Neuronal stem cell (in vitro differentiated cells): Measurements from ENCODE around the gene RSL24D1.
A peak's percentile ranks its signal among the peaks of the same experiment; 100 is the strongest.

Experiments used
- DNase-seq: peaks from one replicate; pipeline ENCODE4 v3.0.0-alpha.2; 2013; ENCODE audit warnings: low spot score
- H2AFZ ChIP-seq: one replicate; pipeline ENCODE4 v1.6.1; 2013; ENCODE audit warnings: mild to moderate bottlenecking, low read length, inconsistent platforms
- H2AK5ac ChIP-seq: 2 replicates; pipeline ENCODE4 v1.6.1; 2013; ENCODE audit warnings: low read depth, mild to moderate bottlenecking, inconsistent platforms, low read length, moderate library complexity, mixed read lengths
- H2BK120ac ChIP-seq: 2 replicates; pipeline ENCODE4 v1.6.1; 2013; ENCODE audit warnings: low read depth, mild to moderate bottlenecking, inconsistent platforms, low read length, moderate library complexity, mixed read lengths
- H2BK12ac ChIP-seq: one replicate; pipeline ENCODE4 v1.6.1; 2013; ENCODE audit warnings: low read length, inconsistent platforms
- H2BK15ac ChIP-seq: 2 replicates; pipeline ENCODE4 v1.6.1; 2013; ENCODE audit warnings: mild to moderate bottlenecking, low read length, inconsistent platforms, mixed read lengths
- H2BK5ac ChIP-seq: one replicate; pipeline ENCODE4 v1.6.1; 2013; ENCODE audit warnings: inconsistent platforms, mild to moderate bottlenecking, low read length, moderate library complexity
- H3K14ac ChIP-seq: one replicate; pipeline ENCODE4 v1.6.1; 2013; ENCODE audit warnings: low read length, inconsistent platforms
- H3K18ac ChIP-seq: 2 replicates; pipeline ENCODE4 v1.6.1; 2013; ENCODE audit warnings: low read length, inconsistent platforms
- H3K23ac ChIP-seq: 2 replicates; pipeline ENCODE4 v1.6.1; 2013; ENCODE audit warnings: low read depth, mild to moderate bottlenecking, mixed read lengths, low read length, inconsistent platforms; ENCODE audit not compliant: poor library complexity
- H3K27ac ChIP-seq: replicated peaks from 3 replicates; pipeline ENCODE4 v1.5.1; 2013; ENCODE audit warnings: low read length, inconsistent platforms
- H3K27me3 ChIP-seq, 3 experiments: 2 replicates each; pipeline ENCODE4 v1.6.1; 2013; ENCODE audit warnings: low read length in 3 of 3, mild to moderate bottlenecking in 2 of 3, inconsistent platforms in 1 of 3, low read depth in 1 of 3, mixed read lengths in 1 of 3, moderate library complexity in 1 of 3; ENCODE audit not compliant: control insufficient read depth in 3 of 3, insufficient read depth in 3 of 3
- H3K36me3 ChIP-seq, 2 donors: replicated peaks in 1 of 2; 2 replicates each; pipeline ENCODE4 v1.6.1; 2013; ENCODE audit warnings: low read length in 2 of 2; ENCODE audit not compliant: control insufficient read depth in 2 of 2, insufficient read depth in 2 of 2
- H3K4ac ChIP-seq: 2 replicates; pipeline ENCODE4 v1.6.1; 2013; ENCODE audit warnings: inconsistent platforms, mild to moderate bottlenecking, low read length, moderate library complexity
- H3K4me1 ChIP-seq, 2 donors: 1 replicate in 1 of 2; 2 replicates in 1 of 2; pipeline ENCODE4 v1.6.1; 2013; ENCODE audit warnings: low read length in 2 of 2, low read depth in 1 of 2; ENCODE audit not compliant: control insufficient read depth in 2 of 2, insufficient read depth in 1 of 2
- H3K4me2 ChIP-seq: one replicate; pipeline ENCODE4 v1.6.1; 2013; ENCODE audit warnings: mild to moderate bottlenecking, low read length, inconsistent platforms; ENCODE audit not compliant: insufficient read depth, poor library complexity, severe bottlenecking
- H3K4me3 ChIP-seq, 2 donors: 2 replicates each; pipeline ENCODE4 v1.5.1; 2013; ENCODE audit warnings: low read length in 2 of 2, mild to moderate bottlenecking in 2 of 2, inconsistent platforms in 1 of 2, moderate library complexity in 1 of 2
- H3K79me1 ChIP-seq: one replicate; pipeline ENCODE4 v1.6.1; 2013; ENCODE audit warnings: low read depth, mild to moderate bottlenecking, inconsistent platforms, low read length, moderate library complexity
- H3K9ac ChIP-seq: one replicate; pipeline ENCODE4 v1.6.1; 2013; ENCODE audit warnings: mild to moderate bottlenecking, low read depth, low read length, inconsistent platforms; ENCODE audit not compliant: poor library complexity
- H3K9me3 ChIP-seq, 2 donors: replicated peaks in 1 of 2; 2 replicates each; pipeline versions ENCODE3 to v1.6.1; 2013; ENCODE audit warnings: low read length in 2 of 2, mild to moderate bottlenecking in 2 of 2, inconsistent platforms in 1 of 2, low read depth in 1 of 2, mixed read lengths in 1 of 2, moderate library complexity in 1 of 2; ENCODE audit not compliant: control insufficient read depth in 2 of 2, insufficient read depth in 1 of 2
- H4K8ac ChIP-seq: one replicate; pipeline ENCODE4 v1.6.1; 2013; ENCODE audit warnings: low read depth, mild to moderate bottlenecking, inconsistent platforms, low read length, moderate library complexity
- H4K91ac ChIP-seq: one replicate; pipeline ENCODE4 v1.6.1; 2013; ENCODE audit warnings: low read length, low read depth, mild to moderate bottlenecking, inconsistent platforms; ENCODE audit not compliant: poor library complexity
- WGBS, 2 donors: extraction: QIAGEN DNeasy Blood & Tissue Kit; methylation state at CpG; one replicate each; pipeline ENCODE4 v1.1.7; 2013; ENCODE audit warnings: missing lambda C conversion rate in 2 of 2, mixed read lengths in 1 of 2; ENCODE audit not compliant: insufficient read length in 2 of 2, insufficient replicate concordance in 1 of 2; ENCODE audit errors: extremely low coverage in 2 of 2; 5-methylcytosine and 5-hydroxymethylcytosine counted together

Gene RSL24D1

GRCh38 chr15:55197362-55197705 lies 593 bp upstream of the RSL24D1 start:
- peak overlapping the region; percentile 75 for H3K27ac ChIP-seq
- WGBS, 2 donors, result no CpG with 5 or more reads among the region's 10 CpGs

GRCh38 chr15:55195996-55196395 lies 745 bp downstream of the RSL24D1 start:
- no peaks in the 10 kb centered on the region for H3K27me3 ChIP-seq
- H3K18ac ChIP-seq, result no peak overlapping the region
- H2BK15ac ChIP-seq, result no peak overlapping the region
- H3K4ac ChIP-seq, result no peak overlapping the region
- no peak overlapping the region for H2AK5ac ChIP-seq
- no peak for DNase-seq
- no CpG with 5 or more reads among the region's 9 CpGs for WGBS, 2 donors
- H4K8ac ChIP-seq, result no peak overlapping the region
- H2BK5ac ChIP-seq, result no peak overlapping the region
- H3K79me1 ChIP-seq, result no peaks in the 10 kb centered on the region
- no peak overlapping the region for H2BK12ac ChIP-seq
- H3K23ac ChIP-seq, result no peak overlapping the region
- H3K14ac ChIP-seq, result no peak overlapping the region
- H3K4me2 ChIP-seq, result peak overlapping the region; percentile 55
- no peak overlapping the region for H3K9ac ChIP-seq
- peak overlapping the region; percentile 81 for H2AFZ ChIP-seq
- no peak overlapping the region for H4K91ac ChIP-seq
- H3K27ac ChIP-seq, result no peak overlapping the region
- H3K36me3 ChIP-seq, result peaks cover 4 to 43% of the 10 kb centered on the region in 2 donors
- peak overlapping the region; percentile 68 to 94 for H3K4me3 ChIP-seq
- H3K9me3 ChIP-seq, result peaks cover 0 to 8% of the 10 kb centered on the region in 2 donors
- H2BK120ac ChIP-seq, result no peak overlapping the region
- H3K4me1 ChIP-seq, result peaks cover 0 to 7% of the 10 kb centered on the region in 2 donors

More at GRCh38 chr15:55197362-55197705, 593 bp upstream of the RSL24D1 start:
- Histone ChIP-seq H3K4me1 (peaks cover 0 to 7% of the 10 kb centered on the region in 2 donors), H3K9ac (no peak overlapping the region), H2AFZ (peak overlapping the region; percentile 83), H2BK15ac (no peak overlapping the region), H3K23ac (no peak overlapping the region), H3K79me1 (no peaks in the 10 kb centered on the region), H4K91ac (no peak overlapping the region), H3K9me3 (peaks cover 0 to 8% of the 10 kb centered on the region in 2 donors), H2BK120ac (no peak overlapping the region), H3K4ac (no peak overlapping the region), H3K4me3 (peak overlapping the region; percentile 68 to 80), H3K4me2 (peak overlapping the region; percentile 61), H4K8ac (no peak overlapping the region), H3K14ac (no peak overlapping the region), H3K18ac (no peak overlapping the region), H2BK5ac (no peak overlapping the region), H3K27me3 (no peaks in the 10 kb centered on the region), H2BK12ac (no peak overlapping the region), H2AK5ac (no peak overlapping the region), H3K36me3 (peaks cover 0 to 30% of the 10 kb centered on the region in 2 donors)
- DNase-seq, result no peak

DNA sequence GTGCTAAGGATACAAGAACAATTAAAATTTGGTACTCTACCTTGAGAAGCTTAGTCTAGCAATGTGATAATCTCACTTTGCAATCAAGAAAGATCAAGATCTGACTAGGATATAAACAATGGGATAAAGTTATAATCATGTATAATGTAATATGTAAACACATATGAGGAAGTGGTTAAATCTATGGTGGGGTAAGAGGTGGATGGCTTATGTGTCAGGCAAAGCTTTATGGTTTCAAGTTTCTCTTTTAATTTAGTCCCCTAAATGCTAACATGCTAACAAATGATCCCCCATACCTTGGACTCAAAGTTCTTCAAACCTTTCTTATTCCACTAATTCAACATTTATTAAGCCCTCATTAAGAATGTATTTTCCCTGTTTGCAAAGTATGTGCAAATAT lies 2.5 kb downstream of the RSL24D1 start:
- Histone ChIP-seq H2AK5ac (no peak overlapping the region), H2BK5ac (no peak overlapping the region), H3K14ac (no peak overlapping the region), H3K27me3 (no peaks in the 10 kb centered on the region), H3K9ac (no peak overlapping the region), H2AFZ (no peak overlapping the region), H3K79me1 (no peaks in the 10 kb centered on the region), H4K91ac (no peak overlapping the region), H2BK15ac (no peak overlapping the region), H2BK12ac (no peak overlapping the region), H3K4me3 (no peak overlapping the region), H3K23ac (no peak overlapping the region), H3K18ac (no peak overlapping the region), H3K9me3 (peaks cover 0 to 8% of the 10 kb centered on the region in 2 donors), H3K4ac (no peak overlapping the region), H4K8ac (no peak overlapping the region), H3K4me1 (peaks cover 0 to 7% of the 10 kb centered on the region in 2 donors), H3K36me3 (peaks cover 7 to 61% of the 10 kb centered on the region in 2 donors), H3K27ac (no peak overlapping the region), H3K4me2 (no peak overlapping the region), H2BK120ac (no peak overlapping the region)
- DNase-seq, result no peak

- no peak overlapping the region for H2AFZ ChIP-seq
- no peak overlapping the region for H4K91ac ChIP-seq
- no peak overlapping the region for H3K9ac ChIP-seq
- no peak overlapping the region for H3K18ac ChIP-seq
- no peaks in the 10 kb centered on the region for H3K9me3 ChIP-seq
- DNase-seq, result no peak
- no peak overlapping the region for H2AK5ac ChIP-seq
- no peaks in the 10 kb centered on the region for H3K4me1 ChIP-seq
- H3K27ac ChIP-seq, result no peak overlapping the region
- H4K8ac ChIP-seq, result no peak overlapping the region
- WGBS, 2 donors, result no CpG with 5 or more reads among the region's 1 CpG
- H3K27me3 ChIP-seq, result no peaks in the 10 kb centered on the region
- H2BK12ac ChIP-seq, result no peak overlapping the region
- peaks cover 4 to 98% of the 10 kb centered on the region in 2 donors for H3K36me3 ChIP-seq
- H2BK5ac ChIP-seq, result no peak overlapping the region
- no peak overlapping the region for H3K4me3 ChIP-seq
- H2BK15ac ChIP-seq, result no peak overlapping the region
- H2BK120ac ChIP-seq, result no peak overlapping the region
- no peak overlapping the region for H3K4ac ChIP-seq
- no peaks in the 10 kb centered on the region for H3K79me1 ChIP-seq
- no peak overlapping the region for H3K23ac ChIP-seq
- H3K14ac ChIP-seq, result no peak overlapping the region
- no peak overlapping the region for H3K4me2 ChIP-seq
Measured at GRCh38 chr15:55186331-55186730, 10.4 kb downstream of the RSL24D1 start.
